ENCODE measurements around the gene DAPK1.

The DAPK1 gene

GRCh38 chr9:87615547-87616148, 118.0 kb downstream of the DAPK1 start:
- DNase-seq: no peak

GRCh38 chr9:87618226-87618625, 120.6 kb downstream of the DAPK1 start:
- DNase-seq: no peak

- DNase-seq: no peak
Observed at GRCh38 chr9:87618931-87619330, 121.3 kb downstream of the DAPK1 start.

GRCh38 chr9:87619346-87619745, 121.7 kb downstream of the DAPK1 start:
- no peak for DNase-seq

- no peak for DNase-seq
Observed at GRCh38 chr9:87620731-87621322, 123.2 kb downstream of the DAPK1 start.

- DNase-seq: no peak
Observed at GRCh38 chr9:87622098-87622497, 124.4 kb downstream of the DAPK1 start.

- no peak for DNase-seq
Observed at GRCh38 chr9:87622923-87623322, 125.3 kb downstream of the DAPK1 start.

GRCh38 chr9:87628346-87628745, 130.7 kb downstream of the DAPK1 start:
- no peak for DNase-seq

GRCh38 chr9:87629104-87629503, 131.4 kb downstream of the DAPK1 start:
- no peak for DNase-seq

- DNase-seq: no peak
Observed at GRCh38 chr9:87630266-87630665, 132.6 kb downstream of the DAPK1 start.

GRCh38 chr9:87630846-87631245, 133.2 kb downstream of the DAPK1 start:
- no peak for DNase-seq

GRCh38 chr9:87635656-87636501, 138.2 kb downstream of the DAPK1 start:
- DNase-seq: no peak

GRCh38 chr9:87638292-87638691, 140.6 kb downstream of the DAPK1 start:
- DNase-seq: no peak

- no peak for DNase-seq
Observed at GRCh38 chr9:87639949-87640348, 142.3 kb downstream of the DAPK1 start.

- DNase-seq: no peak
Observed at GRCh38 chr9:87640385-87640795, 142.7 kb downstream of the DAPK1 start.

- no peak for DNase-seq
Observed at GRCh38 chr9:87641067-87641466, 143.4 kb downstream of the DAPK1 start.

- DNase-seq: no peak
Observed at GRCh38 chr9:87642330-87643106, 144.9 kb downstream of the DAPK1 start.

- DNase-seq: no peak
Observed at GRCh38 chr9:87643107-87643650, 145.5 kb downstream of the DAPK1 start.

- no peak for DNase-seq
Observed at GRCh38 chr9:87643778-87644570, 146.3 kb downstream of the DAPK1 start.

- DNase-seq: no peak
Observed at GRCh38 chr9:87644659-87645058, 147.0 kb downstream of the DAPK1 start.

- no peak for DNase-seq
Observed at GRCh38 chr9:87646546-87646945, 148.9 kb downstream of the DAPK1 start.

- DNase-seq: no peak
Observed at GRCh38 chr9:87647114-87647513, 149.4 kb downstream of the DAPK1 start.
